ENCODE results near the gene TTN.

Gene TTN

DNA sequence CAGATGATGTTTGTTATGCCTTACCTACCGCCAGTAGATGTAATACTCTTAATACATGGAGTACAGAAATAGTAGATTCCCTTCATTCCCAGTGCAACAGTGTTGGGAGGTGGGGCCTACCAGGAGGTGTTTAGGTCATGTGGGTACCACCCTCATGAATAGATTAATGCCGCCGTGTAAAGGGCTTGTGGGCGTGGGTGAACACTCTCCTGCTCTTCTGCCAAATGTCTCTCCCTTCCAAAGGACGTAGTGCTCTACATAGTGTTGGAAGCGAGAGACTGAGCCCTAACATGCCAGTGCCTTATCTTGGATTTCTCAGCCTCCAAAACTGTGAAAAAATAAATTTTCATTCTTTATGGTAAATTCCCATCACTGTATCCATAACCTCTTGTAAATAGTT lies 296.8 kb downstream of the TTN start:
- peaks cover 37% of the 10 kb centered on the region for H3K4me1 Mint-ChIP-seq (ENCODE audit: low read depth)
- H3K36me3 Mint-ChIP-seq (ENCODE audit: low read depth): peaks cover 34% of the 10 kb centered on the region
- H3K27ac Mint-ChIP-seq: no peak overlapping the region
- H3K9me3 Mint-ChIP-seq: no peaks in the 10 kb centered on the region
- no peak overlapping the region for H3K4me3 Mint-ChIP-seq
- H3K27me3 Mint-ChIP-seq: no peaks in the 10 kb centered on the region

DNA sequence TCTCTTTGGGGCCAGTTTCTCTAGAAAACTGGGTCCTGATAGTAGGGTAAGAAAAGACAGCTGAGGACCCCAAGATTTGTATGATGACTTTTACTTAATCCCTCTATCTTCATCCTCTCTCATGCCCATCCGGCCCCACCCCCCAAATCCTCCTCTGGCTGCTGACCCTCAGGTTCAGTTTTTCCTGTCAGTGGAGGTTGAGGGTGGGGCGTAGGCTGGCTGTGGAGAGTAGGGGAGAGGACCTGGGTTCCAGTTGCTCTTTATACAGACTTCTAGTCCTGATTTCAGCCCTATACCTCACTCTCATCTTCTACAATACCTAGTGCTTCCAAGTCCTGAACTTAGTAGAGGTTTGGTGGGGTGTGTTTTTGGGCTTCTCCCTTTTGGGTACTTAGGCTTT lies 298.6 kb downstream of the TTN start:
- Mint-ChIP-seq H3K36me3 (ENCODE audit: low read depth) (peaks cover 38% of the 10 kb centered on the region), H3K27me3 (no peaks in the 10 kb centered on the region), H3K27ac (no peak overlapping the region), H3K4me1 (ENCODE audit: low read depth) (peaks cover 21% of the 10 kb centered on the region), H3K4me3 (no peak overlapping the region), H3K9me3 (no peaks in the 10 kb centered on the region)

DNA sequence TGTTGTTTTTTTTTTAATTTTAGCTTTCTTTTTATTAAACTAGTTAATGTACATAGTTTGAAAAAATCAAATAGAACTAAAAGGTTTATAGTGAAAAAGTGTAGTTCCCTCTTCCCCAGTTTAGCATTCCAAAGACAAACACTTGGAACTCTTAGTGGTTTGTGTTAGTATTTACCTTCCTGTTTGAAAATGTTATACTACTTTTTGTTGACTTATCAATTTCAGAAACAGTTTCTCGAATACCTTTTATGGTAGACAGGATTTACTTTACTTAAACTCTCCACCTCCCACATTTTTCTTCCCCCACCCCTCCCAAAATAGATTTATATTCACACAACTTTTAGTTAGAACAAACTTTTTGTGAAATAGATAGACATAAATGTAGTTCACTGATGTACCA lies 300.3 kb downstream of the TTN start:
- peaks cover 35% of the 10 kb centered on the region for H3K36me3 Mint-ChIP-seq (ENCODE audit: low read depth)
- H3K9me3 Mint-ChIP-seq: no peaks in the 10 kb centered on the region
- no peak overlapping the region for H3K27ac Mint-ChIP-seq
- H3K4me3 Mint-ChIP-seq: no peak overlapping the region
- no peaks in the 10 kb centered on the region for H3K27me3 Mint-ChIP-seq
- peaks cover 10% of the 10 kb centered on the region for H3K4me1 Mint-ChIP-seq (ENCODE audit: low read depth)

DNA sequence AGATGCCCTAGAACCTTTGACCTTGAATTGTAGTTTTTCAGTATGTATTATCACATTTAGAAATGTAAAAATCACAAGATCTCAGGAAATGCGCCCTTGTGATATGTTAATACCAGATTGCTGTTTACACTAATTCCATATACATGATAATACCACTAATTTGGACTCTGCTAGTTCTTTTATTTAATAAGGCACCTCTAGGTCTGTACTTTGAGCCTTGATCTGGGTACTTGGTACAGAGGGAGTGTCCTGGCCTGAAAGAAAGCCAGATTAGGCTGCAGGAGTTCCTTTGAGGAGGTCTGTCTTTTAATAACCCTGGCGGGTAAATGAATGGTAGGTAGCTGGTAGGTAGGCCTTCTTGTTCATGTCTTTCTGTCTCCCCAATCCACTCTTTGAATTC lies 300.7 kb downstream of the TTN start:
- Mint-ChIP-seq H3K27ac (no peak overlapping the region), H3K36me3 (ENCODE audit: low read depth) (peaks cover 35% of the 10 kb centered on the region), H3K4me3 (no peak overlapping the region), H3K4me1 (ENCODE audit: low read depth) (peaks cover 10% of the 10 kb centered on the region), H3K27me3 (no peaks in the 10 kb centered on the region), H3K9me3 (no peaks in the 10 kb centered on the region)

DNA sequence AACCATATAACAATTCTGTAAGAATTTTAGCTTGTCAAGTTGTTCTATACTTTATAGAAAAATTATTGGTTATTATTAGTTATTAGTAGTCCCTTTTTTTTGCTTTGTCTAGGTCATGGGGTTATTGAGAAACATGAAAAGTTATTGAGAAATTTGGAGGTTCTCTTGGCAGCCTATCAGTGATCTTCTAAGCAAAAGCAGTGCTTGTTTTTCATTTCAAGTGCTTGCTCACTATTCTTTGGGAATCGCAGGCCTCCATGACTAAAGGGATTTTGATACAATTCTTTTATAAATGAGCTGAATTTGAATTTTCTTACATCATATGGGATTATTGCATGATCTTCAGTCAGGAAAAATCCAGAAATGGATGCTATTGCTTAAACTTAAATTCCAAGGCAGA lies 301.1 kb downstream of the TTN start:
- no peak overlapping the region for H3K27ac Mint-ChIP-seq
- H3K4me1 Mint-ChIP-seq (ENCODE audit: low read depth): peaks cover 10% of the 10 kb centered on the region
- H3K9me3 Mint-ChIP-seq: no peaks in the 10 kb centered on the region
- no peak overlapping the region for H3K4me3 Mint-ChIP-seq
- peaks cover 35% of the 10 kb centered on the region for H3K36me3 Mint-ChIP-seq (ENCODE audit: low read depth)
- no peaks in the 10 kb centered on the region for H3K27me3 Mint-ChIP-seq

DNA sequence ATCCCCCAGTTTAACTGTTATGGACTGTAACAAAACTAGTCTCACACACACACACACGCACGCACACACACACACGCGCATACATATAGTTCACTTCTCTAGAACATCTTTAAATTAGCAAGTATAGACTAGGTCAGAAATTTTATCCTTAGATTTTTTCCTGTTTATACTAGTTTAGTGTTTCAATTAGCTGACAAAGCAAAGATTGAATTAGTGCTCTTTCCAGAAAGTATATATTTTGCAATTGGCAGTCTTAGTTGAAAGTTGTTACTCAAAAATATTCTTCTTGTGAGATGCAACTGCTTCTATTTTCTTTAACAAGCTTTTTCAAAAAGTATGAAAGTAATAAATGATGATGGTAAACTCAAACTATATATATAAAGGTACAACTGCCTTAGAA lies 304.5 kb downstream of the TTN start:
- Mint-ChIP-seq H3K4me1 (ENCODE audit: low read depth) (peaks cover 8% of the 10 kb centered on the region), H3K27me3 (no peaks in the 10 kb centered on the region), H3K9me3 (no peaks in the 10 kb centered on the region), H3K27ac (no peak overlapping the region), H3K4me3 (no peak overlapping the region), H3K36me3 (ENCODE audit: low read depth) (peaks cover 52% of the 10 kb centered on the region)

DNA sequence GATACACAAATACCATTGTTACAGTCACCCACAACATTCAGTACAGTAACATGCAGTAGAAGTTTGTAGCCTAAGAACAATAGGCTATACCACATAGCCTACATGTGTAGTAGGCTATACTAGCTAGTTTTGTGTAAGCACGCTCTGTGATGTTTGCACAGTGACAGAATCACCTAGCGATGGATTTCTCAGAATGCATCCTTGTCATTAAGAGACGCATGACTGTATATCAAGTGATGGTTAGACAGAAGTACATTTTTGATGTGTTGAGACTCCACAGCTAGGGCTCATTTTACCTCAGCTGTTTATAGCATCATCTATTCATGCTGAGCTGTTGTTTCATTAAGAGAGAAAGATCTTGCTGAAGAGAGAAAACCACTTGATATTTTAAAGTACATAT lies 307.6 kb downstream of the TTN start:
- no peak overlapping the region for H3K27ac Mint-ChIP-seq
- no peaks in the 10 kb centered on the region for H3K27me3 Mint-ChIP-seq
- H3K36me3 Mint-ChIP-seq (ENCODE audit: low read depth): peaks cover 55% of the 10 kb centered on the region
- H3K4me1 Mint-ChIP-seq (ENCODE audit: low read depth): no peaks in the 10 kb centered on the region
- no peaks in the 10 kb centered on the region for H3K9me3 Mint-ChIP-seq
- H3K4me3 Mint-ChIP-seq: no peak overlapping the region

DNA sequence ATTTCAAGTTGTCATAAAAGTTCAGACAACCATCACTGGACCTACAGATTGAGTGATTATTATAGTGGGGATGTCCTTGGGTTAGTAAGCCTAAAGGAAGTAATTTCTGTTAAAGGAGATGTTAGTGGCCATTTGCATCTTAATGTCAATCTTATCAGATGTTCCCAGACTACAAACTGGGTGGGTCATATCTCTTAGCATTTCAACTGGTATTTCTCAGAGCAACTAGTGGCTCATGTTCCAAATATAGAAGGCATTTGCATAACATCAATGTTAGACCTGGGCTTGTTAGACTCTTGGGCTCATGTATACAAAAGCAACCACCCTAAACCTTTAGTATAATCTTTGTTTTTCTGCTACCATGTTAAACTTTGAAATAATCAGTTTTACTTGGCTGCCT lies 309.1 kb downstream of the TTN start:
- H3K9me3 Mint-ChIP-seq: no peaks in the 10 kb centered on the region
- peaks cover 3% of the 10 kb centered on the region for H3K4me1 Mint-ChIP-seq (ENCODE audit: low read depth)
- no peak overlapping the region for H3K4me3 Mint-ChIP-seq
- peaks cover 62% of the 10 kb centered on the region for H3K36me3 Mint-ChIP-seq (ENCODE audit: low read depth)
- H3K27ac Mint-ChIP-seq: no peak overlapping the region
- no peaks in the 10 kb centered on the region for H3K27me3 Mint-ChIP-seq

DNA sequence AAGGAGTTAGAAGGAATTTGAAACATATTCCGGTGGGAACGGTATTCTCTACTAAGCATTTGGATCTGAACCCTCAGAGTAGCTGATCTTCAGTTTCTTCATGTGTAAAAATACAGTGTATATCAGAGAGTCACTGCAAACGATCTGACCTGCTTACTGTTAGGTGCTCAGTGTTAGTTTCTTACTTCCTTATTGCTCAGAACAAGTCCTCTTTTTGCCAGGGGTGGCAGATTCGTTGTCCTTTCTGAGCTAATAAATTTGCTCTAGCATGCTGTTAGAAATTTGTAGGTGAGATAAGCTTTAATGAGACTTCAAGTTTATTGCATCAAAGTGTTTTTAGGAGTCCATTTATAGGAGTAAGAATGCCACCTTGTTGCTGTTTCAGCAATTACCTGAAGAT lies 311.2 kb downstream of the TTN start:
- no peaks in the 10 kb centered on the region for H3K27me3 Mint-ChIP-seq
- H3K9me3 Mint-ChIP-seq: no peaks in the 10 kb centered on the region
- no peak overlapping the region for H3K4me3 Mint-ChIP-seq
- H3K4me1 Mint-ChIP-seq (ENCODE audit: low read depth): peaks cover 3% of the 10 kb centered on the region
- no peak overlapping the region for H3K27ac Mint-ChIP-seq
- peaks cover 53% of the 10 kb centered on the region for H3K36me3 Mint-ChIP-seq (ENCODE audit: low read depth)

DNA sequence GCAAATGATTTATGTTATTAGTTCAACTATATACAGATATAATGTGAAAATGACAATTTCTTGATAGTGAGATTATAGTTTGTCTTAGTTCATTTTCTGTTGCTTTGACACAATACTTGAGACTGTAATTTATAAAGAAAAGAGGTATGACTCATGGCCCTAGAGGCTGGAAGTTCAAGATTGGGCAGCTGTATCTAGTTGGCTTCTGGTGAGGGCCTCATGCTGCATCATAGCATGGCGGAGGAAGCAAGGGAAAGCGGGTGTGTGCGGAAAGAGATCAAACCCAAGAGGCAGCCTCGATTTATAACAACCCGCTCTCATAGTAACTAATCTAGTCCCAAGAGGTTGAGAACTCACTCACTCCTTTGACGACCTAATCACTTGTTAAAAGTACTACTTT lies 315.6 kb downstream of the TTN start:
- H3K27ac Mint-ChIP-seq: no peak overlapping the region
- H3K9me3 Mint-ChIP-seq: no peaks in the 10 kb centered on the region
- no peak overlapping the region for H3K4me3 Mint-ChIP-seq
- H3K4me1 Mint-ChIP-seq (ENCODE audit: low read depth): peaks cover 14% of the 10 kb centered on the region
- no peaks in the 10 kb centered on the region for H3K27me3 Mint-ChIP-seq
- peaks cover 70% of the 10 kb centered on the region for H3K36me3 Mint-ChIP-seq (ENCODE audit: low read depth)

DNA sequence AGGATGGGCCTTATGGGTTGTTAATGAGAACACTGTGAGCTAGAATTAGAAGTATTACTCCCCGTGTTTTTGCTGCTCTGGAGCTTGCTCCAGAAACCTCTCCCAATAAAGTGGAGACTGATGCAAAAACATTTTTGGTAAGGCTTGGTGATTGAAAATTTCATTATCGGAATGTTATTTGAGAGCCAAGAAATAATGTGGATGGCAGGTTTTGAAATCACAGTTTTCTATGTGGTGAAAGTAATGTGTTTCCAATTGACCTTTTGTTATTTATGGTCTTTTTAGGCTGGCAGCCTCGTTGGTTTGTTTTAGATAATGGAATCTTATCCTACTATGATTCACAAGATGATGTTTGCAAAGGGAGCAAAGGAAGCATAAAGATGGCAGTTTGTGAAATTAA lies 321.9 kb downstream of the TTN start:
- Mint-ChIP-seq H3K27ac (no peak overlapping the region), H3K27me3 (no peaks in the 10 kb centered on the region), H3K36me3 (ENCODE audit: low read depth) (peaks cover 49% of the 10 kb centered on the region), H3K4me1 (ENCODE audit: low read depth) (peaks cover 43% of the 10 kb centered on the region), H3K4me3 (no peak overlapping the region), H3K9me3 (no peaks in the 10 kb centered on the region)

DNA sequence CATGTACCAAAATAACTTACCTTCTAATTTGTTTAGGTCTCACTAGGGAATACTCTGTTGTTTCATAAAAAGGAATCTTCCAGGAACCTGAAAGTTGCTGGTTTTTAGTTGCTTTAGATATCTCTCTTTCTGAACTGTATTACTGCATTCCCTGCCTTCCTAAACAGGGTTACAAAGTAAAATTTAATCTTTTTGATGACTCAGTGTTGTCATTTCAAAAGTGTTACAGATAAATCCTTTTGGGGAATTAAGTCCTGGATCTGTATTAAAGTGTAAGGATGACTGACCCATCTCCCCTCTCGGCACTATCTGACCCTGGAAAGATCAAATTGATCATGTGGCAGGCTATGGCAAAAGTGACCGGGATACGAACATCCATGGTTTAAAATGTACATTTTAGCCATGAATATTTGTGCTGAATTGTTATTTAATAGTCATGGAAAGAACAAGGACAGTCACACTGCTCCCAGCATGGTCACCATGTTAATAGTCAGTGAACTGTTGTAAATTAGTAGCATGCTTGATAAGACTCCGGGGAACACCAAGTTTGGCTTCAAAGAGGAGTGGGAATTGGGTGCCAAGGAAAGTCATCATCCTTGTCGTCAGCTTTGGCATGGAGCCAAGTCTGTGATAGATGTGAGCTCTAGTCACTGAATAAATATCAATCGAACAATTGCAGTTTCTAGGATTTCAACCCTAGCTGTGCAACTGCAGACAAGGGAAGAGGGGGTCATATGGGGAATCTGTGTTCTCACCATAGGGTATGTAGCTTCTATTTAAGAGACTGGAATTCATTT lies 322.8 kb downstream of the TTN start:
- peaks cover 40% of the 10 kb centered on the region for H3K36me3 Mint-ChIP-seq (ENCODE audit: low read depth)
- H3K27ac Mint-ChIP-seq: no peak overlapping the region
- no peak overlapping the region for H3K4me3 Mint-ChIP-seq
- H3K9me3 Mint-ChIP-seq: no peaks in the 10 kb centered on the region
- peaks cover 48% of the 10 kb centered on the region for H3K4me1 Mint-ChIP-seq (ENCODE audit: low read depth)
- H3K27me3 Mint-ChIP-seq: no peaks in the 10 kb centered on the region

DNA sequence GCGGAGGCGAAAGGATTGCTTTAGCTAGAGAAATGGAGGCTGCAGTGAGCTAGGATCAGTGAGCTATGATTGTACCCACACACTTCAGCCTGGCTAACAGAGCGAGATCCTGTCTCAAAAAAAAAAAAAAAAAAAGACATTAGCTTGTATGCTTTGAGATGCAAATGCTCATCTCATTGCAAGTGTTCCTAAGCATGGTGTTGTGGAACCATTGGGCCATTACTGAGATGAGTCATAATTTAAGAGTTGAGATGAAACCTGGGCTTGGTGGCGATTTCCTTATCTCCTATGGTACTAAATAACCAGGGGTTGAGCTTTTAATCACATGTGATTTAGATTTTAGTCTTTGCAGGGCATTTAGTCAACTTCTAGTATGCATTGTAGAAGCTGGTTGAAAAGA lies 324.8 kb downstream of the TTN start:
- Mint-ChIP-seq H3K4me3 (peak overlapping the region; percentile 99), H3K27me3 (no peaks in the 10 kb centered on the region), H3K36me3 (ENCODE audit: low read depth) (peaks cover 25% of the 10 kb centered on the region), H3K4me1 (ENCODE audit: low read depth) (peaks cover 45% of the 10 kb centered on the region), H3K9me3 (no peaks in the 10 kb centered on the region), H3K27ac (no peak overlapping the region)

DNA sequence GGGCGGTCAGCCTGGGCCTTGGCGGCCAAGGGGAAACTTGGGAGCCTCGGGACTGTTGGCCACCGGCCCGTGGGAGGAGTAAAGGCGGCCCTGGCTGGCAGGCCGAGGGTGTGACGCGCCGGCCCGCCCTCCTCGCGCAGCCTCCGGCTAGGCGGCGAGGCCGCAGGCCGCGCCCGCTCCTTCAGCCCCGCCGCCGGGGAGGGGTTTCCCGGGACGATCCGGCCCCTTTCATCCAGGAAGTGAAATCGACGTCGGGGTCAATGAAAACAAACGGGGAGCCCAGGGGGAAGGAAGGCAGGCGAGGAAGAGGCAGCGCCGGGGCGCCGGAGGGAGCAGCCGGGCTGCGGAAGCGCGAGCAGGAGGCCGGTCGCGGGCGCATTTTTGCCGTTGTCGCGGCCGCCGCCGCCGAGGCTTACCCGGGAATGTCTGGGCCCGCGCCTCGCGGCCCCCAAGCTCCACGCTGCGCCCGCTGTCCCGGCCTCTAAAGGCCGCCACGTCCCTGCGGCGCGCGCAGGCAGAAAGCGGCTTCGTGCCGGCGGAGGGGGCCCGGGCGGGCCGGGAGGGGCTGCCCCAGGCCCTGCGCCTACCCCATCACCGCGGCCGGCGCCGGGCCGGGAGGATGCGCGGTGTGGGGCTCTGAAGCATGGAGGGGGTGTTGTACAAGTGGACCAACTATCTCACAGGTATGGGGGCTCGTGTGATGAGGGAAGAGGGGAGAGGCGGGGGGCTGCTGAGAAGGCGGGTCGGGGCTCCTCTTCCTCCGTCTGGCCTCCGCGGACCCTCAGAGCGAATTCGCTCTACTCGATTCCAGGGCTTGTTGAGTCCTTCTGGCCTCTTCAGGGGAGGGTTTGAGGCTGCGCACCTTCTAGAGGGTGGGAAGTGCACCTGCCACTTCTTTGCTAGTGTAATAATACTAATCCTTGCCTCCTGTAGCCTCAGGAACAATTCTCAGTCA lies 326.7 kb downstream of the TTN start, which contains the start of gene PLEKHA3:
PLEKHA3 (plus strand) TSS at position 231 of the 955 bp plus-strand sequence; CDS start at position 644, 413 bp downstream.
- peaks cover 7% of the 10 kb centered on the region for H3K36me3 Mint-ChIP-seq (ENCODE audit: low read depth)
- no peaks in the 10 kb centered on the region for H3K9me3 Mint-ChIP-seq
- peak within 1 kb of the TSS; percentile 99 for H3K4me3 Mint-ChIP-seq
- H3K27me3 Mint-ChIP-seq: no peaks in the 10 kb centered on the region
- peaks cover 51% of the 10 kb centered on the region for H3K4me1 Mint-ChIP-seq (ENCODE audit: low read depth)
- H3K27ac Mint-ChIP-seq: peak within 1 kb of the TSS; percentile 97

DNA sequence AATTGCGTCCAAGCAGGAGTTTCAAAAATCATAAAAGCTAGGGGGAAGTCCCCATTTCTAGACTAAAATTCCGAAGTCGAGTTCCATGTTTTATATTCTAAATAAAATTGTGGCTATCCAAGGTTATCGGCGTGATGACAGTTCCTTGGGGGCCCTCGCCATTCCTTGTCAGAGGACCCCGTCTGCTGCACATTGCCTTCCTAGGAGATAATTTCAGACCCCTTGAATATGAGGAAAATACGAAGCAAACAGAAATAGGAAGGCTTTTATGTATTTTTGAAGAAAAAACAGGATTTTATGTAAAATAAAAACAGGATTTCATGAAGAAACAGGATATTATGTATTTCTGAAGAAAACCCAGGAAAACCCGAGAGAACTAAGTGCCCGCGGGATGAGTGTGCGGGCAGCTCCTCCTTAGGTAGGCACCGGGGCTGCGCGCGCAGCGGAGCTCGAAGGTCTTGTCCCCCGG lies 327.4 kb downstream of the TTN start:
- H3K4me3 Mint-ChIP-seq: peak overlapping the region; percentile 99
- no peaks in the 10 kb centered on the region for H3K9me3 Mint-ChIP-seq
- peak overlapping the region; percentile 97 for H3K27ac Mint-ChIP-seq
- no peaks in the 10 kb centered on the region for H3K27me3 Mint-ChIP-seq
- peaks cover 51% of the 10 kb centered on the region for H3K4me1 Mint-ChIP-seq (ENCODE audit: low read depth)
- H3K36me3 Mint-ChIP-seq (ENCODE audit: low read depth): peaks cover 5% of the 10 kb centered on the region
